WTC11 (cell line): ENCODE data around the gene ACVR1.
"Not testable (repeated sequence)": the region's sequence is repeated elsewhere in the genome, so short reads cannot be mapped to it uniquely, and the experiment has no call there.

Experiments used
- NR1H2 ChIP-seq: sonication (generic); formaldehyde crosslinking; IDR thresholded peaks from 2 replicates; pipeline ENCODE4 v1.9.0; 2021; ENCODE audit warnings: mild to moderate bottlenecking, moderate library complexity, missing genetic modification reagents
- SP1 ChIP-seq: sonication (generic); formaldehyde crosslinking; conservative IDR thresholded peaks from 2 replicates; pipeline ENCODE4 v1.8.1; 2022; ENCODE audit warnings: missing genetic modification reagents
- ZBTB43 ChIP-seq: sonication (generic); formaldehyde crosslinking; IDR thresholded peaks from 2 replicates; pipeline ENCODE4 v1.8.1; 2023; ENCODE audit warnings: mild to moderate bottlenecking, missing genetic modification reagents
- TF ChIP-seq, protein P1 (sequence below): sonication (generic); formaldehyde crosslinking; IDR thresholded peaks from 2 replicates; pipeline ENCODE4 v1.8.1; 2023; ENCODE audit warnings: mild to moderate bottlenecking, moderate library complexity, missing genetic modification reagents
- TF ChIP-seq, protein P2 (sequence below): fragments of 200-600 bp; IDR thresholded peaks from 2 replicates; pipeline ENCODE4 v1.8.0; 2022; ENCODE audit warnings: antibody characterized with exemption
- TF ChIP-seq, protein P3 (sequence below): sonication (generic); formaldehyde crosslinking; IDR thresholded peaks from 2 replicates; pipeline ENCODE4 v1.8.1; 2022; ENCODE audit warnings: low read depth, missing genetic modification reagents, borderline replicate concordance
- TF ChIP-seq, protein P4 (sequence below): sonication (generic); formaldehyde crosslinking; IDR thresholded peaks from 2 replicates; pipeline ENCODE4 v1.8.1; 2022; ENCODE audit warnings: mild to moderate bottlenecking, missing genetic modification reagents, moderate library complexity, borderline replicate concordance

DNA sequence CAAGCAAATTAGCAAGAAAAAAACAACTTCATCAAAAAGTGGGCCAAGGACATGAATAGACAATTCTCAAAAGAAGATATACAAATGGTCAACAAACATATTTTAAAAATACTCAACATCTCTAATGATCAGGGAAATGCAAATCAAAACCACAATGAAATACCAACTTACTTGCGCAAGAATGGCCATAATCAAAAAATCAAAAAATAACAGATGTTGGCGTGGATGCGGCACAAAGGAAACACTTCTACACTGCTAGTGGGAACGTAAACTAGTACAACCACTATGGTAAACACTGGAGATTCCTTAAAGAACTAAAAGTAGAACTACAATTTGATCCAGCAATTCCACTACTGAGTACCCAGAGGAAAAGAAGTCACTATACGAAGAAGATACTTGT, 119.7 kb downstream of the ACVR1 start:
- TF ChIP-seq SP1 (CRISPR knock-in tag); ZBTB43; NR1H2 (CRISPR knock-in tag): not testable (repeated sequence)
- TF ChIP-seq, protein P1, sequence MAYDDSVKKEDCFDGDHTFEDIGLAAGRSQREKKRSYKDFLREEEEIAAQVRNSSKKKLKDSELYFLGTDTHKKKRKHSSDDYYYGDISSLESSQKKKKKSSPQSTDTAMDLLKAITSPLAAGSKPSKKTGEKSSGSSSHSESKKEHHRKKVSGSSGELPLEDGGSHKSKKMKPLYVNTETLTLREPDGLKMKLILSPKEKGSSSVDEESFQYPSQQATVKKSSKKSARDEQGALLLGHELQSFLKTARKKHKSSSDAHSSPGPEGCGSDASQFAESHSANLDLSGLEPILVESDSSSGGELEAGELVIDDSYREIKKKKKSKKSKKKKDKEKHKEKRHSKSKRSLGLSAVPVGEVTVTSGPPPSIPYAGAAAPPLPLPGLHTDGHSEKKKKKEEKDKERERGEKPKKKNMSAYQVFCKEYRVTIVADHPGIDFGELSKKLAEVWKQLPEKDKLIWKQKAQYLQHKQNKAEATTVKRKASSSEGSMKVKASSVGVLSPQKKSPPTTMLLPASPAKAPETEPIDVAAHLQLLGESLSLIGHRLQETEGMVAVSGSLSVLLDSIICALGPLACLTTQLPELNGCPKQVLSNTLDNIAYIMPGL (CRISPR knock-in tag): not testable (repeated sequence)
- TF ChIP-seq, protein P2, sequence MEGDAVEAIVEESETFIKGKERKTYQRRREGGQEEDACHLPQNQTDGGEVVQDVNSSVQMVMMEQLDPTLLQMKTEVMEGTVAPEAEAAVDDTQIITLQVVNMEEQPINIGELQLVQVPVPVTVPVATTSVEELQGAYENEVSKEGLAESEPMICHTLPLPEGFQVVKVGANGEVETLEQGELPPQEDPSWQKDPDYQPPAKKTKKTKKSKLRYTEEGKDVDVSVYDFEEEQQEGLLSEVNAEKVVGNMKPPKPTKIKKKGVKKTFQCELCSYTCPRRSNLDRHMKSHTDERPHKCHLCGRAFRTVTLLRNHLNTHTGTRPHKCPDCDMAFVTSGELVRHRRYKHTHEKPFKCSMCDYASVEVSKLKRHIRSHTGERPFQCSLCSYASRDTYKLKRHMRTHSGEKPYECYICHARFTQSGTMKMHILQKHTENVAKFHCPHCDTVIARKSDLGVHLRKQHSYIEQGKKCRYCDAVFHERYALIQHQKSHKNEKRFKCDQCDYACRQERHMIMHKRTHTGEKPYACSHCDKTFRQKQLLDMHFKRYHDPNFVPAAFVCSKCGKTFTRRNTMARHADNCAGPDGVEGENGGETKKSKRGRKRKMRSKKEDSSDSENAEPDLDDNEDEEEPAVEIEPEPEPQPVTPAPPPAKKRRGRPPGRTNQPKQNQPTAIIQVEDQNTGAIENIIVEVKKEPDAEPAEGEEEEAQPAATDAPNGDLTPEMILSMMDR: not testable (repeated sequence)
- TF ChIP-seq, protein P3, sequence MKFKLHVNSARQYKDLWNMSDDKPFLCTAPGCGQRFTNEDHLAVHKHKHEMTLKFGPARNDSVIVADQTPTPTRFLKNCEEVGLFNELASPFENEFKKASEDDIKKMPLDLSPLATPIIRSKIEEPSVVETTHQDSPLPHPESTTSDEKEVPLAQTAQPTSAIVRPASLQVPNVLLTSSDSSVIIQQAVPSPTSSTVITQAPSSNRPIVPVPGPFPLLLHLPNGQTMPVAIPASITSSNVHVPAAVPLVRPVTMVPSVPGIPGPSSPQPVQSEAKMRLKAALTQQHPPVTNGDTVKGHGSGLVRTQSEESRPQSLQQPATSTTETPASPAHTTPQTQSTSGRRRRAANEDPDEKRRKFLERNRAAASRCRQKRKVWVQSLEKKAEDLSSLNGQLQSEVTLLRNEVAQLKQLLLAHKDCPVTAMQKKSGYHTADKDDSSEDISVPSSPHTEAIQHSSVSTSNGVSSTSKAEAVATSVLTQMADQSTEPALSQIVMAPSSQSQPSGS (CRISPR knock-in tag): not testable (repeated sequence)
- TF ChIP-seq, protein P4, sequence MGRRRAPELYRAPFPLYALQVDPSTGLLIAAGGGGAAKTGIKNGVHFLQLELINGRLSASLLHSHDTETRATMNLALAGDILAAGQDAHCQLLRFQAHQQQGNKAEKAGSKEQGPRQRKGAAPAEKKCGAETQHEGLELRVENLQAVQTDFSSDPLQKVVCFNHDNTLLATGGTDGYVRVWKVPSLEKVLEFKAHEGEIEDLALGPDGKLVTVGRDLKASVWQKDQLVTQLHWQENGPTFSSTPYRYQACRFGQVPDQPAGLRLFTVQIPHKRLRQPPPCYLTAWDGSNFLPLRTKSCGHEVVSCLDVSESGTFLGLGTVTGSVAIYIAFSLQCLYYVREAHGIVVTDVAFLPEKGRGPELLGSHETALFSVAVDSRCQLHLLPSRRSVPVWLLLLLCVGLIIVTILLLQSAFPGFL (CRISPR knock-in tag): not testable (repeated sequence)
